Muscle of back (tissue), 13 donors: ENCODE measurements around the gene APH1A. TPM values are rescaled to one million over a fixed set of nuclear protein-coding genes. Genes with fewer than 3 reads are reported as not detected.
"Not testable (repeated sequence)": the region's sequence is repeated elsewhere in the genome, so short reads cannot be mapped to it uniquely, and the experiment has no call there.

Experiments used
- DNase-seq, 3 donors: peaks; one replicate each; pipeline versions ENCODE4 v3.0.0 to v3.0.0-alpha.2; 2013
- long read RNA-seq, 9 donors: transcript quantifications; one replicate each; lab custom pipeline, GENCODE V29; 2026
- polyA plus RNA-seq, 10 donors: library from polyadenylated mRNA; unstranded; fragments of 120-200 nt; gene quantifications; one replicate each; pipeline ENCODE4 v1.2.1, GENCODE V29; 2013; ENCODE audit not compliant: insufficient read length in 10 of 10

The APH1A gene
- polyA plus RNA-seq = 100 to 1,000 TPM in 8 of 10 donors, 10 to 100 TPM in 2; 97.3 to 128 (median 112) TPM
- long read RNA-seq, donor 1, transcript APH1A-203 (7 exons, 1,713 nt) = minor isoform, 12 of 33 reads
- long read RNA-seq, donor 1, transcript APH1A-202 (6 exons, 2,353 nt) = major isoform, 20 of 33 reads
- long read RNA-seq, donor 1, partial matches to known transcripts = 0 of 33 reads
- long read RNA-seq, donor 1, other reads (novel, unspliced or antisense) = 0 of 33 reads
- long read RNA-seq, donor 2, transcript APH1A-202 (6 exons, 2,353 nt) = major isoform, 18 of 29 reads
- long read RNA-seq, donor 2, transcript APH1A-203 (7 exons, 1,713 nt) = minor isoform, 11 of 29 reads
- long read RNA-seq, donor 2, partial matches to known transcripts = 0 of 29 reads
- long read RNA-seq, donor 2, other reads (novel, unspliced or antisense) = 0 of 29 reads
- long read RNA-seq, donor 3 = 0 reads
- long read RNA-seq, donor 4, transcript APH1A-203 (7 exons, 1,713 nt) = major isoform, 13 of 151 reads
- long read RNA-seq, donor 4, transcript APH1A-202 (6 exons, 2,353 nt) = major isoform, 13 of 151 reads
- long read RNA-seq, donor 4, partial matches to known transcripts = 99 of 151 reads
- long read RNA-seq, donor 4, other reads (novel, unspliced or antisense) = 26 of 151 reads
- long read RNA-seq, donor 5, transcript APH1A-202 (6 exons, 2,353 nt) = major isoform, 36 of 58 reads
- long read RNA-seq, donor 5, transcript APH1A-203 (7 exons, 1,713 nt) = minor isoform, 21 of 58 reads
- long read RNA-seq, donor 5, partial matches to known transcripts = 0 of 58 reads
- long read RNA-seq, donor 5, other reads (novel, unspliced or antisense) = 0 of 58 reads
- long read RNA-seq, donor 6, transcript APH1A-203 (7 exons, 1,713 nt) = major isoform, 20 of 354 reads
- long read RNA-seq, donor 6, transcript APH1A-202 (6 exons, 2,353 nt) = major isoform, 20 of 354 reads
- long read RNA-seq, donor 6, partial matches to known transcripts = 162 of 354 reads
- long read RNA-seq, donor 6, other reads (novel, unspliced or antisense) = 152 of 354 reads
- long read RNA-seq, donor 7, transcript APH1A-203 (7 exons, 1,713 nt) = major isoform, 12 of 24 reads
- long read RNA-seq, donor 7, transcript APH1A-202 (6 exons, 2,353 nt) = major isoform, 12 of 24 reads
- long read RNA-seq, donor 7, partial matches to known transcripts = 0 of 24 reads
- long read RNA-seq, donor 7, other reads (novel, unspliced or antisense) = 0 of 24 reads
- long read RNA-seq, donor 8, transcript APH1A-203 (7 exons, 1,713 nt) = minor isoform, 11 of 68 reads
- long read RNA-seq, donor 8, transcript APH1A-202 (6 exons, 2,353 nt) = major isoform, 18 of 68 reads
- long read RNA-seq, donor 8, partial matches to known transcripts = 20 of 68 reads
- long read RNA-seq, donor 8, other reads (novel, unspliced or antisense) = 19 of 68 reads
- long read RNA-seq, donor 9, partial matches to known transcripts = 0 of 6 reads
- long read RNA-seq, donor 9, other reads (novel, unspliced or antisense) = 0 of 6 reads

GRCh38 chr1:150268705-150269403 lies at the start of gene APH1A:
APH1A (minus strand) TSS chr1:150269016; CDS start chr1:150268810, 206 bp downstream.
- peak; percentile 97 to 99 (median 98) for DNase-seq

- not testable (repeated sequence) for DNase-seq
Measured at GRCh38 chr1:150314691-150315090, 45.9 kb upstream of the APH1A start.

GRCh38 chr1:150311762-150312161 lies 42.9 kb upstream of the APH1A start:
- no peak for DNase-seq

GRCh38 chr1:150309758-150310508 lies 41.1 kb upstream of the APH1A start:
- DNase-seq = peak; percentile 44 to 49 (median 47)

- DNase-seq = not testable (repeated sequence)
Measured at GRCh38 chr1:150308585-150308984, 39.8 kb upstream of the APH1A start.

GRCh38 chr1:150302902-150303301 lies 34.1 kb upstream of the APH1A start:
- DNase-seq = no peak

- no peak for DNase-seq
Measured at GRCh38 chr1:150302338-150302737, 33.5 kb upstream of the APH1A start.

GRCh38 chr1:150299716-150300115 lies 30.9 kb upstream of the APH1A start:
- no peak for DNase-seq

GRCh38 chr1:150295476-150295875 lies 26.7 kb upstream of the APH1A start:
- DNase-seq = no peak

- peak; percentile 92 to 98 (median 95) for DNase-seq
Measured at GRCh38 chr1:150293433-150294253, 24.8 kb upstream of the APH1A start, which contains the start of gene MRPS21. MRPS21 (plus strand) TSS chr1:150293861; CDS start chr1:150294367, 506 bp downstream.

GRCh38 chr1:150288822-150289221 lies 20.0 kb upstream of the APH1A start:
- DNase-seq = no peak

- DNase-seq = no peak
Measured at GRCh38 chr1:150288382-150288781, 19.6 kb upstream of the APH1A start.

GRCh38 chr1:150283260-150283659 lies 14.4 kb upstream of the APH1A start:
- no peak for DNase-seq

GRCh38 chr1:150282558-150282958 lies 13.7 kb upstream of the APH1A start:
- DNase-seq = no peak

GRCh38 chr1:150281758-150282557 lies 13.1 kb upstream of the APH1A start, which contains the start of gene CIART:
CIART (plus strand) TSS chr1:150282554; CDS start chr1:150283268, 714 bp downstream.
- peak; percentile 95 to 98 (median 97) for DNase-seq

- DNase-seq = peak; percentile 63 to 85 (median 75)
Measured at GRCh38 chr1:150281221-150281757, 12.5 kb upstream of the APH1A start.

- DNase-seq = no peak
Measured at GRCh38 chr1:150280138-150280707, 11.4 kb upstream of the APH1A start.
